SK-N-SH (cell line): ENCODE results near the gene RASGRF1.

Experiments
- CHD2 ChIP-seq: fragments of 150-350 bp; IDR thresholded peaks from 2 replicates; pipeline ENCODE4 v1.6.1; 2018; ENCODE audit warnings: low read length; ENCODE audit not compliant: partially characterized antibody
- EZH2phosphoT487 ChIP-seq: fragments of 200-600 bp; sonication (generic); IDR thresholded peaks from 2 replicates; pipeline ENCODE4 v1.6.1; 2017; ENCODE audit warnings: low read depth, mixed run types, mild to moderate bottlenecking, antibody characterized with exemption, moderate library complexity, borderline replicate concordance
- GABPA ChIP-seq: IDR thresholded peaks from 2 replicates; pipeline ENCODE4 v1.4.0; 2012; ENCODE audit warnings: low read depth, mild to moderate bottlenecking
- POLR2AphosphoS5 ChIP-seq: IDR thresholded peaks from 2 replicates; pipeline ENCODE4 v1.6.1; 2012; ENCODE audit warnings: low read depth, low read length
- RAD21 ChIP-seq: IDR thresholded peaks from 2 replicates; pipeline ENCODE4 v1.6.1; 2012; ENCODE audit warnings: mild to moderate bottlenecking, low read length
- RCOR1 ChIP-seq: fragments of 150-350 bp; IDR thresholded peaks from 2 replicates; pipeline ENCODE4 v1.6.1; 2017; ENCODE audit warnings: antibody characterized with exemption, low read length
- RFX5 ChIP-seq: IDR thresholded peaks from 2 replicates; pipeline ENCODE4 v1.6.1; 2012; ENCODE audit warnings: mild to moderate bottlenecking, improper control_type of control experiment, low read length
- SIN3A ChIP-seq: IDR thresholded peaks from 2 replicates; pipeline ENCODE4 v1.6.1; 2012; ENCODE audit warnings: low read depth, mild to moderate bottlenecking, low read length, moderate library complexity, borderline replicate concordance
- TAF1 ChIP-seq: IDR thresholded peaks from 2 replicates; pipeline ENCODE4 v1.6.1; 2012; ENCODE audit warnings: low read depth, mild to moderate bottlenecking, low read length, moderate library complexity, borderline replicate concordance
- USF1 ChIP-seq: IDR thresholded peaks from 2 replicates; pipeline ENCODE4 v1.4.0; 2012; ENCODE audit warnings: low read depth, borderline replicate concordance
- USF2 ChIP-seq: fragments of 150-350 bp; IDR thresholded peaks from 2 replicates; pipeline ENCODE4 v1.6.1; 2017; ENCODE audit warnings: antibody characterized with exemption, low read length, low read depth, borderline replicate concordance
- YY1 ChIP-seq: IDR thresholded peaks from 2 replicates; pipeline ENCODE4 v1.4.0; 2012; ENCODE audit warnings: low read depth, mild to moderate bottlenecking
- TF ChIP-seq, protein P1 (sequence below): fragments of 200-600 bp; sonication (generic); IDR thresholded peaks from 2 replicates; pipeline ENCODE4 v1.6.1; 2017; ENCODE audit warnings: antibody characterized with exemption, mild to moderate bottlenecking, moderate library complexity
- TF ChIP-seq, protein P2 (sequence below): IDR thresholded peaks from 2 replicates; pipeline ENCODE4 v1.4.0; 2012; ENCODE audit warnings: low read depth

DNA sequence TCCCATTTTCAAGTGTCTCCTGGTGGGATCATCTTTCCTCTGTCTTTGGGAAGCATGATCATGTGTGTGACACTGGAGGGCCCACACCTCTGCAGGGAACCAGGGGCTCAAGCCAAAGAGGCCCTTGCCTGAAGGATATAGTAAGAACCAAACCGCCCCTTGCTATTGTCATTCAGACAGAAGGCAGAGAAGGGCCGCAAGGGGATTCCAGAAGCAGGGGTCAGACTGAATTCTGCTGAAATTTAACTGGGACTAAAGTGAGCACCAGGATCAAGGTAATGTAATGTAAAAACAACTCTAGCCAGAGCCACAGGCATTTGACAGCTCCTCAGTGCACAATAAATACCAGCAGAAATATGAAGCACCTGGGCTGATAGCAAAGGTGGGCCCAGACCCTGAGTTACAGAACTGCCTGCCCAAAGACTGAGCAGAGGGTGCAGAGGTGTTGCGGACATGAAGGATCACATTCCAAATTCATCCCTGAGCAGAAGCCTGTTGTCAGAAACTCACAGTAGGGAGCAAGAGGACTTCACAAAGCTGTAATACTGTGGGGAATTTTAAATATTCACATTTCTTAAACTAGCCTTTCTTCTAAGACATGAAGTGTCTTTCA, 46.0 kb upstream of the RASGRF1 start:
- TF ChIP-seq, protein P1, sequence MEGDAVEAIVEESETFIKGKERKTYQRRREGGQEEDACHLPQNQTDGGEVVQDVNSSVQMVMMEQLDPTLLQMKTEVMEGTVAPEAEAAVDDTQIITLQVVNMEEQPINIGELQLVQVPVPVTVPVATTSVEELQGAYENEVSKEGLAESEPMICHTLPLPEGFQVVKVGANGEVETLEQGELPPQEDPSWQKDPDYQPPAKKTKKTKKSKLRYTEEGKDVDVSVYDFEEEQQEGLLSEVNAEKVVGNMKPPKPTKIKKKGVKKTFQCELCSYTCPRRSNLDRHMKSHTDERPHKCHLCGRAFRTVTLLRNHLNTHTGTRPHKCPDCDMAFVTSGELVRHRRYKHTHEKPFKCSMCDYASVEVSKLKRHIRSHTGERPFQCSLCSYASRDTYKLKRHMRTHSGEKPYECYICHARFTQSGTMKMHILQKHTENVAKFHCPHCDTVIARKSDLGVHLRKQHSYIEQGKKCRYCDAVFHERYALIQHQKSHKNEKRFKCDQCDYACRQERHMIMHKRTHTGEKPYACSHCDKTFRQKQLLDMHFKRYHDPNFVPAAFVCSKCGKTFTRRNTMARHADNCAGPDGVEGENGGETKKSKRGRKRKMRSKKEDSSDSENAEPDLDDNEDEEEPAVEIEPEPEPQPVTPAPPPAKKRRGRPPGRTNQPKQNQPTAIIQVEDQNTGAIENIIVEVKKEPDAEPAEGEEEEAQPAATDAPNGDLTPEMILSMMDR: no peak
- TF ChIP-seq SIN3A: no peak
- no peak for TF ChIP-seq RCOR1
- no peak for TF ChIP-seq RFX5
- TF ChIP-seq POLR2AphosphoS5: no peak
- TF ChIP-seq EZH2phosphoT487: no peak
- TF ChIP-seq YY1: no peak
- TF ChIP-seq USF2: no peak
- no peak for TF ChIP-seq RAD21
- TF ChIP-seq CHD2: no peak
- TF ChIP-seq, protein P2, sequence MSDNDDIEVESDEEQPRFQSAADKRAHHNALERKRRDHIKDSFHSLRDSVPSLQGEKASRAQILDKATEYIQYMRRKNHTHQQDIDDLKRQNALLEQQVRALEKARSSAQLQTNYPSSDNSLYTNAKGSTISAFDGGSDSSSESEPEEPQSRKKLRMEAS: no peak
- no peak for TF ChIP-seq USF1
- no peak for TF ChIP-seq TAF1
- TF ChIP-seq GABPA: no peak
